Right hindlimb (tissue), 1 donor: ENCODE data around the gene MRPL34.

Experiments used
- DNase-seq: peaks from one replicate; pipeline ENCODE4 v3.0.0-alpha.2; 2018

Gene MRPL34

DNA sequence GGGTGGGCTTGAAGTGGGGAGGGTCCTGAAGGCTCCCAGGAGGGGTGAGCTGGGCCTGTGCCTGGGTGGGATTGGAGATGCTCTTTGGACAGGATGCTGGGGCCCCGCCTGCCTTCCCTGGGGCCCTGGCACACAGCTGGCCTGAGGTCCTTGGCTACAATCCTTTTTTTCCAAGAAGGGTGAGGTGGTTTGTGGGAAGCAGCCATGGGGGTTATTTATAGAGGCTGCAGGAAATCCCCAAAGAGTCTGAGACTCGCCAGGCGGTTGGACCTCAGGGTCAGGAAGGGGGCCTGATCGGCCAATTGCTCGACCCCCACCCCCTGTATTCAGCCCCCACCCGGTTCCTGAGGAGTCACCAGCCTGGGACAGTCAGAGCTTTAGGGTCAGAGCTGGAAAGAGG is 41.7 kb downstream of the MRPL34 start:
- DNase-seq = no peak

DNA sequence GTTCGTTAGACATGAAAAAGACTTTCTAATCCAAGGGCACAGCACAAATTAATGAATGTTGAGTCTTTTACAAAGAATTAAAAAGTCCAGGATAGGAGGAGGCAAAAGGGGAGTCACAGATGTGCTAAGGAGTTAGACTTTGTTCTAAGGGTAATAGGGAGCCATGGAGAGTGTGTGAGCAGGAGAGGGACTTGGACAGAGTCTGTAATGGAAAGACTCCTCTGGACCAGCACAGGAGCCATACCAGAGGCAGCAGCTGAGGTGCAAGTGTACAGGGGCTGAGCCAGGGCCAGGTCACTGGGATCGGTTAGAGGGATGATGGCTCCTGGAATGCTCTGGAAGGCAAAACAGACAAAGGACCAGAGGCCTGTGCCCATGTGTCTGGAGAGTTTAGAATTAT is 42.2 kb downstream of the MRPL34 start:
- no peak for DNase-seq

GRCh38 chr19:17348700-17349099 is 43.0 kb downstream of the MRPL34 start:
- peak; percentile 75 for DNase-seq

- no peak for DNase-seq
Observed at GRCh38 chr19:17351815-17352435, 46.3 kb downstream of the MRPL34 start.

GRCh38 chr19:17352608-17353280 is 47.1 kb downstream of the MRPL34 start:
- peak; percentile 54 for DNase-seq

DNA sequence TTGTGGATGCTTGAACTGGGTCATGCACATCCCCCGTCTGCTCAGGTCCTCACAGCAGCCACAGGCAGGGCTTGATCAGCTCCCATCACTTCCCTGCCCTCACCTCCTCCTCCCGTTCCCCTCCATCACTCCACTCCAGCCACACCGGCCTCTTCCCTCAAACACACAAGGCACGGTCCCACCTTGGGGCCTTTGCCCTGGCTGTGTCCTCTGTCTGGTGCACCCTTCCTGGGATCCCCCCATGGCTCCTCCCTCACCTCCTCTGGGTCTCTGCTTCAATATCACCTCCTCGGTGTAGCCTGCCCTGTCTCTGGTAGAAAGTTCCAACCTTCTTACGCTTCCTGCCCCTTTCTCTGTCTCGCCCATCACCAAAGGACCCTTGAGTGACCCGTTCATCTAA is 47.7 kb downstream of the MRPL34 start:
- no peak for DNase-seq
